Osteocyte (in vitro differentiated cells): Measurements from ENCODE around the gene MYO9A. TPM values are rescaled to one million over a fixed set of nuclear protein-coding genes. Genes with fewer than 3 reads are reported as not detected.

Source experiments
- DNase-seq: peaks from one replicate; pipeline ENCODE4 v3.0.0; 2021; ENCODE audit warnings: mixed read lengths; ENCODE audit not compliant: unreplicated experiment; ENCODE audit errors: extremely low spot score
- H3K27ac Mint-ChIP-seq: one replicate; pipeline ENCODE4 v1.8.0; 2021; ENCODE audit warnings: mild to moderate bottlenecking, mixed read lengths; ENCODE audit not compliant: unreplicated experiment
- H3K27me3 Mint-ChIP-seq: one replicate; pipeline ENCODE4 v1.8.0; 2021; ENCODE audit warnings: mixed read lengths; ENCODE audit not compliant: unreplicated experiment
- H3K36me3 Mint-ChIP-seq: one replicate; pipeline ENCODE4 v1.8.0; 2021; ENCODE audit warnings: mixed read lengths; ENCODE audit not compliant: unreplicated experiment
- H3K4me1 Mint-ChIP-seq: one replicate; pipeline ENCODE4 v1.8.0; 2021; ENCODE audit warnings: mixed read lengths; ENCODE audit not compliant: unreplicated experiment
- H3K4me3 Mint-ChIP-seq: one replicate; pipeline ENCODE4 v1.8.0; 2021; ENCODE audit warnings: mild to moderate bottlenecking, moderate library complexity, mixed read lengths; ENCODE audit not compliant: unreplicated experiment
- H3K9me3 Mint-ChIP-seq: one replicate; pipeline ENCODE4 v1.8.0; 2021; ENCODE audit warnings: mixed read lengths; ENCODE audit not compliant: unreplicated experiment
- total RNA-seq: library from RNA; stranded (reverse); gene quantifications from 2 replicates; pipeline ENCODE4 v1.2.1, GENCODE V29; 2021
- TF ChIP-seq, protein P1 (sequence below): fragments of 200-600 bp; sonication (generic); IDR thresholded peaks from 2 replicates; pipeline ENCODE4 v1.5.0; 2021; ENCODE audit warnings: antibody characterized with exemption, mild to moderate bottlenecking, moderate library complexity

Gene MYO9A
- total RNA-seq, 1 donor from 2014 or later, result 39.6 TPM

DNA sequence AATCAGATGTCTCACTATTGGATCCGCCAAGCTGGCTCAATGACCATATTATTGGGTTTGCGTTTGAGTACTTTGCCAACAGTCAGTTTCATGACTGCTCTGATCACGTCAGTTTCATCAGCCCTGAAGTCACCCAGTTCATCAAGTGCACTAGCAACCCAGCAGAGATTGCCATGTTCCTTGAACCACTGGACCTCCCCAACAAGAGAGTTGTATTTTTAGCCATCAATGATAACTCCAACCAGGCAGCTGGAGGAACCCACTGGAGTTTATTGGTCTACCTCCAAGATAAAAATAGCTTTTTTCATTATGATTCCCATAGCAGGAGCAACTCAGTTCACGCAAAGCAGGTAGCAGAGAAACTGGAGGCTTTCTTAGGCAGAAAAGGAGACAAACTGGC, 21.7 kb upstream of the MYO9A start:
- DNase-seq, result no peak
- peaks cover 5% of the 10 kb centered on the region for H3K36me3 Mint-ChIP-seq
- no peak overlapping the region for H3K27ac Mint-ChIP-seq
- no peaks in the 10 kb centered on the region for H3K4me1 Mint-ChIP-seq
- H3K9me3 Mint-ChIP-seq, result no peaks in the 10 kb centered on the region
- no peaks in the 10 kb centered on the region for H3K27me3 Mint-ChIP-seq
- no peak overlapping the region for H3K4me3 Mint-ChIP-seq
- TF ChIP-seq, protein P1, sequence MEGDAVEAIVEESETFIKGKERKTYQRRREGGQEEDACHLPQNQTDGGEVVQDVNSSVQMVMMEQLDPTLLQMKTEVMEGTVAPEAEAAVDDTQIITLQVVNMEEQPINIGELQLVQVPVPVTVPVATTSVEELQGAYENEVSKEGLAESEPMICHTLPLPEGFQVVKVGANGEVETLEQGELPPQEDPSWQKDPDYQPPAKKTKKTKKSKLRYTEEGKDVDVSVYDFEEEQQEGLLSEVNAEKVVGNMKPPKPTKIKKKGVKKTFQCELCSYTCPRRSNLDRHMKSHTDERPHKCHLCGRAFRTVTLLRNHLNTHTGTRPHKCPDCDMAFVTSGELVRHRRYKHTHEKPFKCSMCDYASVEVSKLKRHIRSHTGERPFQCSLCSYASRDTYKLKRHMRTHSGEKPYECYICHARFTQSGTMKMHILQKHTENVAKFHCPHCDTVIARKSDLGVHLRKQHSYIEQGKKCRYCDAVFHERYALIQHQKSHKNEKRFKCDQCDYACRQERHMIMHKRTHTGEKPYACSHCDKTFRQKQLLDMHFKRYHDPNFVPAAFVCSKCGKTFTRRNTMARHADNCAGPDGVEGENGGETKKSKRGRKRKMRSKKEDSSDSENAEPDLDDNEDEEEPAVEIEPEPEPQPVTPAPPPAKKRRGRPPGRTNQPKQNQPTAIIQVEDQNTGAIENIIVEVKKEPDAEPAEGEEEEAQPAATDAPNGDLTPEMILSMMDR, result no peak

DNA sequence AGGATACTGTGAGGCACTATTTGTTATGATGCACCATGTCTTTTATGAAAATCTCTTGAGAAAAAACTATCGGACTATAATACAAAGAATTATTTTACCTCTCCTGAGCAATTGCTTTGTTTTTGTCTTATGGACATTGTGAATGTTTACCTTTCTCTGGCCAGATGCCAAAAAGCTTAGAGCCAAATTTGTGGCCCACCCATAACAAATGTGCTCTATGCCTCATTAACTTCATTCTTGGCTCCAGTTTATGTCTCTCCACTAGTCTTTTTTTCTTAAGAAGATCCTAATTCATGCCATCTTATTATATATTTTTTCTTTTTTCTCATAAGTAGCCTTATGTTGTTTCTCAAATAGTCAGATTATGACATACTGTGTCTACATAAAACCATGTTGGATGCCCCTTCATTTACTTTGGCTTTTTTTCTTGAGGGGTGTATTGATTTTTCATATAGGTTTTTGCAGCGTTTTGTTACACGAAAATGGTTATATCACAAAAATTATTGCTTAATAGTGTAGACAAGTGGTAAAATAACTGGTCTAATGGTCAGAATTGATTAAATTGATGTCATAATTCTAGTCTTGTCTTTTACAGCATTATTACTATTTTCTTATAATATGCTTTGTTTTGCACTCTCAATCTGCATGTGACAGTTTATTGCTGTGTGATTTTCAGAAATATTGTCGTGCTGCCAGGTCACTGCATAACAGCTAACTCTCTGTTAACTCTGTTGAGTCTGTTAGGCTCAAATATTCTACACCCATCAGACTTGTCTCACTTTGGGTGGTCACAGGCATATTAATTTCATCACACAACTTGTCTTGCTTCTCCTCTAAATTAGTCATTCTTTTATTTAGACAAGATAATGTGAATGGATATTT, 18.5 kb upstream of the MYO9A start:
- Mint-ChIP-seq H3K4me3 (no peak overlapping the region), H3K4me1 (no peaks in the 10 kb centered on the region), H3K27me3 (no peaks in the 10 kb centered on the region), H3K27ac (no peak overlapping the region), H3K36me3 (peaks cover 5% of the 10 kb centered on the region), H3K9me3 (no peaks in the 10 kb centered on the region)
- no peak for DNase-seq
- TF ChIP-seq, protein P1, result no peak

DNA sequence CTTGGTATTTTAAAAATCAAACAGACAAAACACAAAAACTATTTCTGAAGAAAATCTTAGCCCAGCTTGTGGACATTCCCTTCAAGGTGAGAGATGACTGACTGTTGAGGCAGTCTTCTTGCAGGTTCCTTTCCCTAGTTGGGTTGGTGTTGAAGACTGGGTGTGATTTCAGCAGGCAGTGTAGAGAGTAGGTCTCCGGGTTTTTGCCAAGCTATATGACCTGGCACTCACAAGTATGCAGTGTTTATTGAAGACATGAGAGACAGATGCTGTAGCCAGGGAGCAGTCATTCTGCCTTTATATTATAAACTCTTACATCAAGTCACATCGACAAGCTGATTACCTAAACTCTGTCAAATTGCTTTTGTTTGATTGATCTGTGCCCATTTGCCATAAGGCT, 17.8 kb upstream of the MYO9A start:
- H3K27me3 Mint-ChIP-seq, result no peaks in the 10 kb centered on the region
- H3K4me3 Mint-ChIP-seq, result no peak overlapping the region
- no peak for DNase-seq
- H3K4me1 Mint-ChIP-seq, result no peaks in the 10 kb centered on the region
- H3K9me3 Mint-ChIP-seq, result no peaks in the 10 kb centered on the region
- TF ChIP-seq, protein P1, result no peak
- H3K36me3 Mint-ChIP-seq, result peaks cover 5% of the 10 kb centered on the region
- H3K27ac Mint-ChIP-seq, result no peak overlapping the region

DNA sequence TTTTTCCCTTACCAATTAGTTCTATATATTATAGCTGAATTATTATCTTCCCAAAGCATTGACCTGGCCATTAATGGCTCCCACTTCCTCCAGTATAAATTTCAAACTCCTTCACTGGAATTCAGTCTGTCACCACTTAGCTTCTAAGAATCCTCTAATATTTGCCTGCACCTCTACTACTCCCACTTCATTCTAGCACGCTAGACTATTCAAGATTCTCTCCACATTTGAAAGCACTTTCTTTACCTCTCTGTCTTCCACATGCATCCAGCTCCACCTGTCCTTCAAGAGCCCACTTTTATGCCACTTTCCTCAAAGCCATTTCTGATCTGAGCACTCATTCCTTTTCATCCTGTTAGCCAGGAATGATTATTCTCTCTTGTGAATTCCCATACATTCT, 15.3 kb upstream of the MYO9A start:
- TF ChIP-seq, protein P1, result no peak

DNA sequence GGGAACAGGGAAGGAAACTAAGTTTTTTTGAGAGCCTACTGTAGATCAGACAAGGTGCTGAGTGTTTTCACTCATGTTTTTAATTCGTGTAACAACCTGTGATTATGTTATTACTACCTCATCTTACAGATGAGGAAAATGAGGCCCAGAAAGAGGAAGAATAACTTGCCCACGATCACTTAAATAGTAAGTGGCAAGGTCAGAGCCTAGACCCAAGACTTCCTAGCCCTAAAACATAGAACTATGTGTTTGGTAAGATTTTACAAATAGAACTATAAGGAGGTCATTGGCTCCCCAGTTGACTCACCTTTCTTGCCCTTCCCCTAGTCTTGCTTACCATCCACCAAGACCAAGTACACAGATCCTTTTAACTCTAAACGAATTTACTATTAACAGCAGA, 14.0 kb upstream of the MYO9A start:
- Mint-ChIP-seq H3K4me1 (no peaks in the 10 kb centered on the region), H3K9me3 (no peaks in the 10 kb centered on the region), H3K4me3 (no peak overlapping the region), H3K36me3 (no peaks in the 10 kb centered on the region), H3K27me3 (no peaks in the 10 kb centered on the region), H3K27ac (no peak overlapping the region)
- TF ChIP-seq, protein P1, result no peak
- no peak for DNase-seq

More for the DNA sequence above, 15.3 kb upstream of the MYO9A start:
- Mint-ChIP-seq H3K36me3 (no peaks in the 10 kb centered on the region), H3K27ac (no peak overlapping the region), H3K4me3 (no peak overlapping the region), H3K27me3 (no peaks in the 10 kb centered on the region), H3K9me3 (no peaks in the 10 kb centered on the region), H3K4me1 (no peaks in the 10 kb centered on the region)
- no peak for DNase-seq
